Hepatocyte (in vitro differentiated cells): ENCODE results near the gene TRPM1. TPM values are rescaled to one million over a fixed set of nuclear protein-coding genes. Genes with fewer than 3 reads are reported as not detected.

Experiments used
- DNase-seq: peaks from one replicate; pipeline ENCODE4 v3.0.0-alpha.2; 2016; ENCODE audit warnings: low spot score
- H2AFZ ChIP-seq: fragments of 200-600 bp; sonication (generic); 2 replicates; pipeline ENCODE4 v1.6.0; 2016; ENCODE audit warnings: antibody characterized with exemption, mild to moderate bottlenecking
- H3K27ac ChIP-seq: fragments of 200-600 bp; sonication (generic); 2 replicates; pipeline ENCODE4 v1.5.1; 2016; ENCODE audit warnings: mild to moderate bottlenecking
- H3K27me3 ChIP-seq: fragments of 200-600 bp; sonication (generic); 2 replicates; pipeline ENCODE4 v1.6.1; 2016
- H3K36me3 ChIP-seq: fragments of 200-600 bp; sonication (generic); replicated peaks from 2 replicates; pipeline ENCODE4 v1.5.1; 2016; ENCODE audit warnings: low read depth; ENCODE audit not compliant: insufficient read depth
- H3K4me1 ChIP-seq: fragments of 200-600 bp; sonication (generic); 2 replicates; pipeline ENCODE4 v1.5.1; 2016; ENCODE audit warnings: mild to moderate bottlenecking, moderate library complexity; ENCODE audit not compliant: insufficient read depth
- H3K4me2 ChIP-seq: fragments of 200-600 bp; sonication (generic); 2 replicates; pipeline ENCODE4 v1.6.0; 2016
- H3K4me3 ChIP-seq: fragments of 200-600 bp; sonication (generic); 2 replicates; pipeline ENCODE4 v1.5.1; 2016; ENCODE audit warnings: mild to moderate bottlenecking
- H3K79me2 ChIP-seq: fragments of 200-600 bp; sonication (generic); 2 replicates; pipeline ENCODE4 v1.6.0; 2017; ENCODE audit warnings: mild to moderate bottlenecking
- H3K9me2 ChIP-seq: fragments of 200-600 bp; sonication (generic); replicated peaks from 2 replicates; pipeline ENCODE4 v1.6.0; 2017; ENCODE audit warnings: mild to moderate bottlenecking; ENCODE audit not compliant: insufficient read depth
- H3K9me3 ChIP-seq: fragments of 200-600 bp; sonication (generic); 2 replicates; pipeline ENCODE4 v1.5.1; 2016; ENCODE audit warnings: low read depth, mild to moderate bottlenecking
- H4K20me1 ChIP-seq: fragments of 200-600 bp; sonication (generic); 2 replicates; pipeline ENCODE4 v1.6.0; 2016; ENCODE audit warnings: mild to moderate bottlenecking; ENCODE audit not compliant: insufficient read depth, poor library complexity, severe bottlenecking
- CTCF ChIP-seq: fragments of 200-600 bp; sonication (generic); IDR thresholded peaks from 2 replicates; pipeline ENCODE4 v1.5.1; 2016; ENCODE audit warnings: antibody characterized with exemption, mild to moderate bottlenecking; ENCODE audit not compliant: poor library complexity
- EZH2 ChIP-seq: fragments of 200-600 bp; sonication (generic); IDR thresholded peaks from 2 replicates; pipeline ENCODE4 v1.6.1; 2016; ENCODE audit warnings: antibody characterized with exemption, mild to moderate bottlenecking, borderline replicate concordance
- EZH2phosphoT487 ChIP-seq: fragments of 200-600 bp; sonication (generic); IDR thresholded peaks from one replicate; pipeline ENCODE4 v1.6.1; 2018; ENCODE audit warnings: antibody characterized with exemption, mild to moderate bottlenecking, low read depth, moderate library complexity; ENCODE audit not compliant: unreplicated experiment, severe bottlenecking
- WGBS: methylation state at CpG from one replicate; pipeline ENCODE4 v1.1.6; 2016; ENCODE audit warnings: low lambda C conversion rate; ENCODE audit errors: missing lambda C conversion rate; 5-methylcytosine and 5-hydroxymethylcytosine counted together
- polyA plus RNA-seq: library from polyadenylated mRNA; unstranded; fragments of >200 nt; fragmentation: Nextera tagmentation; extraction: Ambion mirVana; gene quantifications from 2 replicates; pipeline ENCODE4 v1.2.1, GENCODE V29; 2016
- total RNA-seq: library from RNA; depleted of rRNA; stranded (reverse); fragments of >200 nt; gene quantifications from 2 replicates; pipeline ENCODE4 v1.2.3, GENCODE V29; 2014

The TRPM1 gene
- total and polyA plus RNA-seq, 2 experiments from 2014 or later, result not detected

- H2AFZ ChIP-seq, result no peak overlapping the region
- H3K9me3 ChIP-seq, result no peaks in the 10 kb centered on the region
- H3K27me3 ChIP-seq, result no peaks in the 10 kb centered on the region
- DNase-seq, result no peak
- no peak for TF ChIP-seq EZH2
- TF ChIP-seq EZH2phosphoT487, result no peak
- no peak for TF ChIP-seq CTCF
- WGBS, result 99% methylated on average over 5 of the region's 5 CpGs
- no peaks in the 10 kb centered on the region for H3K9me2 ChIP-seq
- H3K27ac ChIP-seq, result no peak overlapping the region
- no peaks in the 10 kb centered on the region for H3K36me3 ChIP-seq
- H3K4me1 ChIP-seq, result peaks cover 12% of the 10 kb centered on the region
- no peaks in the 10 kb centered on the region for H3K79me2 ChIP-seq
- no peak overlapping the region for H3K4me2 ChIP-seq
- no peak overlapping the region for H3K4me3 ChIP-seq
- no peaks in the 10 kb centered on the region for H4K20me1 ChIP-seq
Observed at GRCh38 chr15:31096563-31096962, 5.0 kb downstream of the TRPM1 start.

GRCh38 chr15:31091481-31091880 lies 10.0 kb downstream of the TRPM1 start:
- no peak overlapping the region for H2AFZ ChIP-seq
- peaks cover 7% of the 10 kb centered on the region for H3K4me1 ChIP-seq
- no peaks in the 10 kb centered on the region for H3K79me2 ChIP-seq
- no peaks in the 10 kb centered on the region for H3K9me3 ChIP-seq
- TF ChIP-seq EZH2, result no peak
- no peak for TF ChIP-seq EZH2phosphoT487
- no peak for TF ChIP-seq CTCF
- no peaks in the 10 kb centered on the region for H3K36me3 ChIP-seq
- no peaks in the 10 kb centered on the region for H4K20me1 ChIP-seq
- no peaks in the 10 kb centered on the region for H3K9me2 ChIP-seq
- no peak overlapping the region for H3K27ac ChIP-seq
- WGBS, result 87% methylated on average over 6 of the region's 6 CpGs
- H3K27me3 ChIP-seq, result no peaks in the 10 kb centered on the region
- DNase-seq, result no peak
- no peak overlapping the region for H3K4me3 ChIP-seq
- peak overlapping the region; percentile 28 for H3K4me2 ChIP-seq

- DNase-seq, result no peak
- Histone ChIP-seq H3K4me1 (peaks cover 7% of the 10 kb centered on the region), H4K20me1 (no peaks in the 10 kb centered on the region), H3K79me2 (no peaks in the 10 kb centered on the region), H3K27ac (peak overlapping the region; percentile 6), H3K4me2 (peak overlapping the region; percentile 28), H3K36me3 (no peaks in the 10 kb centered on the region), H3K9me2 (no peaks in the 10 kb centered on the region), H3K27me3 (no peaks in the 10 kb centered on the region), H3K4me3 (no peak overlapping the region), H3K9me3 (no peaks in the 10 kb centered on the region), H2AFZ (no peak overlapping the region)
- 35% methylated on average over 4 of the region's 4 CpGs for WGBS
- TF ChIP-seq EZH2 (no peak), EZH2phosphoT487 (no peak), CTCF (no peak)
Observed at GRCh38 chr15:31090766-31091165, 10.8 kb downstream of the TRPM1 start.
